HL-60 (cell line): Measurements from ENCODE around the gene PIK3CA.

Experiments
- DNase-seq, 2 experiments: peaks; one replicate each; pipeline ENCODE4 v3.0.0-alpha.2; 2010 to 2020; ENCODE audit warnings: low read depth in 1 of 2, low spot score in 1 of 2
- H3K27ac ChIP-seq: fragments of 250-450 bp; sonication (Bioruptor Pico); replicated peaks from 2 replicates; pipeline ENCODE4 v1.5.1; 2020; ENCODE audit warnings: mild to moderate bottlenecking, moderate library complexity
- H3K27me3 ChIP-seq: fragments of 250-450 bp; sonication (Bioruptor Pico); 2 replicates; pipeline ENCODE4 v1.5.1; 2021; ENCODE audit warnings: mild to moderate bottlenecking, moderate library complexity; ENCODE audit not compliant: insufficient read depth, poor library complexity, severe bottlenecking
- H3K4me3 ChIP-seq: replicated peaks from 2 replicates; pipeline ENCODE4 v1.5.1; 2011; ENCODE audit warnings: mild to moderate bottlenecking, control low read depth, low read length; ENCODE audit not compliant: insufficient read depth
- CTCF ChIP-seq: IDR thresholded peaks from one replicate; pipeline ENCODE4 v1.5.1; 2011; ENCODE audit warnings: low read length, control low read depth, inconsistent platforms; ENCODE audit not compliant: insufficient read depth
- GABPA ChIP-seq: IDR thresholded peaks from 2 replicates; pipeline ENCODE4 v1.6.1; 2012; ENCODE audit warnings: low read depth
- POLR2AphosphoS5 ChIP-seq: IDR thresholded peaks from 2 replicates; pipeline ENCODE4 v1.6.1; 2012; ENCODE audit warnings: low read depth
- REST ChIP-seq: IDR thresholded peaks from 2 replicates; pipeline ENCODE4 v1.6.1; 2012; ENCODE audit warnings: low read depth; ENCODE audit not compliant: insufficient replicate concordance
- SPI1 ChIP-seq: IDR thresholded peaks from 2 replicates; pipeline ENCODE4 v1.6.1; 2012; ENCODE audit warnings: low read depth, mild to moderate bottlenecking, borderline replicate concordance

Gene PIK3CA

DNA sequence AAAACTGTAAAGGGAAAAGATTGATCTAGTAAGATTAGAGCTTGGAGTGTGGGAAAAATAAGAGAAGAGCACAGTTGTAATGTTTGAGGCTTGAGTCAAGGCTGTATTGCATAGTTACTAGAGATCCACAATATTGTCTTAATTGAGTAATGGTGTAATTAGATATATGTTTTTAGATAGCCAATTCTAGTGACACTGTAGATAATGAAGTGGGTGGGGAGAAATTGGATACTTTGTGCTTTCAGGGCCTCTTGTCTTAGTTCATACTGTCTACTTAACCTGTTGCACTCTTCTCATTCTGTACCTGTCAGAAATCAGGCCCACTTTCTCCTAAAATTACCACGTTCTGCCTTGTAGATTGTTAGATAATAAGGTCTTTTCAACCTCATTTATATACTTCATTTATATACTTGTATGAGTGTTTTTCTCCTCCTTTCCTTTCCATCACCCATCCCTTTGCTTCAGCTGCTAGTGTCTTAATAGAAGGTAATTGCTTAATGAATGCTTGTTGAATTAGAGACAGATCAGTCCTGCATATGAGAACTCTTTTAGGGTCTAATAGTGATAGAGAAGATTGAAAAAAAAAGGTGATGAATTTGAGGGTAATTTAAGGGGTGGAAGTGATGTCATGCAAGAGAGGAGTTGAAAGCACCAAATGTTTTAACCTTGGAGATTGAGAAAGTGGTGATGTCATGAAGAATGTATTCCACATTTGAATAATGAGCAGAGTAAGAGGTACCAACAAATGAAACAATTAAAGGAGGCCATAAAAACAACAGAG, 32.0 kb downstream of the PIK3CA start:
- Histone ChIP-seq H3K4me3 (no peak overlapping the region), H3K27me3 (no peaks in the 10 kb centered on the region), H3K27ac (no peak overlapping the region)
- DNase-seq: no peak
- TF ChIP-seq GABPA: no peak
- no peak for TF ChIP-seq SPI1
- TF ChIP-seq POLR2AphosphoS5: no peak
- no peak for TF ChIP-seq CTCF

- H3K27me3 ChIP-seq: no peaks in the 10 kb centered on the region
- H3K4me3 ChIP-seq: no peak overlapping the region
- no peak for TF ChIP-seq GABPA
- TF ChIP-seq SPI1: no peak
- TF ChIP-seq REST: no peak
- no peak for TF ChIP-seq POLR2AphosphoS5
- no peak for TF ChIP-seq CTCF
- DNase-seq: no peak
- no peak overlapping the region for H3K27ac ChIP-seq
Observed at GRCh38 chr3:179181021-179181472, 32.9 kb downstream of the PIK3CA start.

DNA sequence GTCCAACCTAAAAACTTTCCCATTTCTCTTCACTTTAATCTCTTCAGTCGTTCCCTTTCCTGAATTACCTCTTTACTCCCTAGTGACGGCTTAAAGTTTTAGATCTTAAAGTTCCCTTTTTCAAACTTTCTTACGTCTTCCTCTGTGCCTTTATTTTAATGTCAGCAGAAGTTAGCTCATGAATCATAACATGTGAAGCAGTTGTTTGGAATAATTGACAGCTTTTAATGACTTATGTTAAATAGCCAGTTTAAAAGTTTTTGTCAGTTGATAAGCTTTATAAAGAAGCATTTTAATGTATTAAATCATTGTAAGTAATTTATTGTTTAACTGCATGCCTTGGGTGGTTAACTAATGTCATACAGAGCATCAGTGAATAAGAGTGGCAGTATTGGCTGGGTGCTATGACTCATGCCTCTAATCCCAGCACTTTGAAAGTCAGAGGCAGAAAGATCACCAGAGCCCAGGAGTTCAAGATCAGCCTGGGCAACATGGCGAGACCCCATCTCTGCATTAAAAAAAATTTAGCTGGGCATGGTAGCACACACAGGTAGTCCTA, 33.9 kb downstream of the PIK3CA start:
- Histone ChIP-seq H3K27me3 (no peaks in the 10 kb centered on the region), H3K27ac (no peak overlapping the region), H3K4me3 (no peak overlapping the region)
- no peak for DNase-seq
- no peak for TF ChIP-seq CTCF
- TF ChIP-seq SPI1: no peak
- TF ChIP-seq REST: no peak

GRCh38 chr3:179182902-179183301, 34.7 kb downstream of the PIK3CA start:
- no peak for TF ChIP-seq SPI1
- no peak for TF ChIP-seq CTCF
- TF ChIP-seq GABPA: no peak
- TF ChIP-seq POLR2AphosphoS5: no peak
- no peak for TF ChIP-seq REST
- DNase-seq: no peak
- Histone ChIP-seq H3K4me3 (no peak overlapping the region), H3K27ac (no peak overlapping the region), H3K27me3 (no peaks in the 10 kb centered on the region)
